ENCODE results near the gene MSANTD2.

The MSANTD2 gene

GRCh38 chr11:124745270-124745834 lies 54.9 kb downstream of the MSANTD2 start:
- Histone ChIP-seq H3K4me1 (ENCODE audit: low read length) (peaks cover 29% of the 10 kb centered on the region), H4K20me1 (ENCODE audit: insufficient read depth, low read length) (no peaks in the 10 kb centered on the region), H3K9me3 (ENCODE audit: insufficient read depth, low read length) (no peaks in the 10 kb centered on the region), H2AFZ (ENCODE audit: low read depth, low read length) (no peak overlapping the region), H3K27ac (ENCODE audit: low read length) (no peak overlapping the region), H3K4me2 (ENCODE audit: low read length) (peak overlapping the region; percentile 94), H3K36me3 (replicated peaks; ENCODE audit: low read depth, low read length) (no peaks in the 10 kb centered on the region), H3K27me3 (ENCODE audit: low read depth, low read length) (peaks cover 8% of the 10 kb centered on the region), H3K4me3 (ENCODE audit: low read length) (peak overlapping the region; percentile 98), H3K79me2 (ENCODE audit: low read length) (no peaks in the 10 kb centered on the region), H3K9ac (ENCODE audit: low read length) (no peak overlapping the region)
- TF ChIP-seq CTCF (IDR thresholded peaks at IDR 0.05; ENCODE audit: low read depth, low read length) (no peak), EZH2phosphoT487 (IDR thresholded peaks at IDR 0.05; ENCODE audit: low read depth) (no peak)

GRCh38 chr11:124743050-124743449 lies 57.2 kb downstream of the MSANTD2 start:
- H2AFZ ChIP-seq (ENCODE audit: low read depth, low read length): no peak overlapping the region

GRCh38 chr11:124742555-124742954 lies 57.7 kb downstream of the MSANTD2 start:
- TF ChIP-seq CTCF (IDR thresholded peaks at IDR 0.05; ENCODE audit: low read depth, low read length) (no peak), EZH2phosphoT487 (IDR thresholded peaks at IDR 0.05; ENCODE audit: low read depth) (no peak)
- H3K4me2 ChIP-seq (ENCODE audit: low read length): no peak overlapping the region

More at GRCh38 chr11:124743050-124743449, 57.2 kb downstream of the MSANTD2 start:
- H4K20me1 ChIP-seq (ENCODE audit: insufficient read depth, low read length): no peaks in the 10 kb centered on the region
- no peak overlapping the region for H3K4me3 ChIP-seq (ENCODE audit: low read length)
- no peaks in the 10 kb centered on the region for H3K36me3 ChIP-seq (replicated peaks; ENCODE audit: low read depth, low read length)
- no peak for TF ChIP-seq EZH2phosphoT487 (IDR thresholded peaks at IDR 0.05; ENCODE audit: low read depth)
- TF ChIP-seq CTCF (IDR thresholded peaks at IDR 0.05; ENCODE audit: low read depth, low read length): no peak
- no peak overlapping the region for H3K9ac ChIP-seq (ENCODE audit: low read length)
- no peaks in the 10 kb centered on the region for H3K79me2 ChIP-seq (ENCODE audit: low read length)
- no peak overlapping the region for H3K4me2 ChIP-seq (ENCODE audit: low read length)
- no peak overlapping the region for H3K27ac ChIP-seq (ENCODE audit: low read length)
- peaks cover 21% of the 10 kb centered on the region for H3K27me3 ChIP-seq (ENCODE audit: low read depth, low read length)
- H3K9me3 ChIP-seq (ENCODE audit: insufficient read depth, low read length): no peaks in the 10 kb centered on the region
- H3K4me1 ChIP-seq (ENCODE audit: low read length): peaks cover 16% of the 10 kb centered on the region

GRCh38 chr11:124740277-124740882 lies 59.8 kb downstream of the MSANTD2 start:
- Histone ChIP-seq H3K9ac (ENCODE audit: low read length) (peak overlapping the region; percentile 59), H3K27ac (ENCODE audit: low read length) (no peak overlapping the region)

More at GRCh38 chr11:124742555-124742954, 57.7 kb downstream of the MSANTD2 start:
- Histone ChIP-seq H3K27ac (ENCODE audit: low read length) (no peak overlapping the region), H4K20me1 (ENCODE audit: insufficient read depth, low read length) (no peaks in the 10 kb centered on the region), H3K36me3 (replicated peaks; ENCODE audit: low read depth, low read length) (no peaks in the 10 kb centered on the region), H2AFZ (ENCODE audit: low read depth, low read length) (no peak overlapping the region), H3K4me3 (ENCODE audit: low read length) (no peak overlapping the region), H3K9me3 (ENCODE audit: insufficient read depth, low read length) (no peaks in the 10 kb centered on the region), H3K9ac (ENCODE audit: low read length) (no peak overlapping the region), H3K79me2 (ENCODE audit: low read length) (no peaks in the 10 kb centered on the region), H3K27me3 (ENCODE audit: low read depth, low read length) (peaks cover 22% of the 10 kb centered on the region), H3K4me1 (ENCODE audit: low read length) (peaks cover 16% of the 10 kb centered on the region)

More at GRCh38 chr11:124740277-124740882, 59.8 kb downstream of the MSANTD2 start:
- TF ChIP-seq EZH2phosphoT487 (IDR thresholded peaks at IDR 0.05; ENCODE audit: low read depth): no peak
- TF ChIP-seq CTCF (IDR thresholded peaks at IDR 0.05; ENCODE audit: low read depth, low read length): no peak; the same call in 1 of the 2 replicates
- peak overlapping the region; percentile 88 for H3K4me2 ChIP-seq (ENCODE audit: low read length)
- H3K4me3 ChIP-seq (ENCODE audit: low read length): peak overlapping the region; percentile 78
- H3K9me3 ChIP-seq (ENCODE audit: insufficient read depth, low read length): no peaks in the 10 kb centered on the region
- H3K4me1 ChIP-seq (ENCODE audit: low read length): peaks cover 9% of the 10 kb centered on the region
- 0 out of 2 replicates have a peak overlapping the region, but pooled peaks have one; percentile 26 for H2AFZ ChIP-seq (ENCODE audit: low read depth, low read length)
- peaks cover 25% of the 10 kb centered on the region for H3K27me3 ChIP-seq (ENCODE audit: low read depth, low read length)
- H3K79me2 ChIP-seq (ENCODE audit: low read length): no peaks in the 10 kb centered on the region
- H4K20me1 ChIP-seq (ENCODE audit: insufficient read depth, low read length): no peaks in the 10 kb centered on the region
- no peaks in the 10 kb centered on the region for H3K36me3 ChIP-seq (replicated peaks; ENCODE audit: low read depth, low read length)
